Lower leg skin (tissue), 3 donors: ENCODE results near the gene CYB561D2.

Source experiments
- POLR2A ChIP-seq, 2 donors: fragments of 450-650 bp; IDR thresholded peaks; one replicate each; pipeline ENCODE4 v1.6.1; 2016 to 2017; ENCODE audit warnings: antibody characterized with exemption in 2 of 2, mild to moderate bottlenecking in 1 of 2, moderate library complexity in 1 of 2
- TF ChIP-seq, protein P1 (sequence below), 3 donors: fragments of 450-650 bp; IDR thresholded peaks; one replicate each; pipeline ENCODE4 v1.5.1; 2016; ENCODE audit warnings: antibody characterized with exemption in 3 of 3, mild to moderate bottlenecking in 3 of 3, moderate library complexity in 2 of 3

DNA sequence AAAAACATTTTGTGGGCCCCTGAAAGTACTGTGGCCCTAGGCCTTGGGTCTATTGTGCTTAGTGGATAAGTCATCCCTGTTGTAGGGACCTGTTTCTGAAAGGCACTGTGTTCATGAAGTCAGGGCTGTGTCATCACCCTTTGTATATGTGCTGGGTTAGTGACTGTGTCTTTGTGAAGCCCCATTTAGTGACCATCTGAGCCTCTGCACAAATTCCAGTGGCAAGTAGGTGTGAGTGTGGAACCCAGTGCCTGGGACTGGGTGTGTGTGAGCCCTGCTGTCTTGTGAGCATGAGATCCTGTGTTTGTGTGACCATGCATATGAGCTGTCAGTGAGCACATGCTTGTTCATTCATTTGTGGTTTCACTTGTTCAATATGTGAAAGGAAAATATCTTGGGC is 46.1 kb upstream of the CYB561D2 start:
- TF ChIP-seq, protein P1, sequence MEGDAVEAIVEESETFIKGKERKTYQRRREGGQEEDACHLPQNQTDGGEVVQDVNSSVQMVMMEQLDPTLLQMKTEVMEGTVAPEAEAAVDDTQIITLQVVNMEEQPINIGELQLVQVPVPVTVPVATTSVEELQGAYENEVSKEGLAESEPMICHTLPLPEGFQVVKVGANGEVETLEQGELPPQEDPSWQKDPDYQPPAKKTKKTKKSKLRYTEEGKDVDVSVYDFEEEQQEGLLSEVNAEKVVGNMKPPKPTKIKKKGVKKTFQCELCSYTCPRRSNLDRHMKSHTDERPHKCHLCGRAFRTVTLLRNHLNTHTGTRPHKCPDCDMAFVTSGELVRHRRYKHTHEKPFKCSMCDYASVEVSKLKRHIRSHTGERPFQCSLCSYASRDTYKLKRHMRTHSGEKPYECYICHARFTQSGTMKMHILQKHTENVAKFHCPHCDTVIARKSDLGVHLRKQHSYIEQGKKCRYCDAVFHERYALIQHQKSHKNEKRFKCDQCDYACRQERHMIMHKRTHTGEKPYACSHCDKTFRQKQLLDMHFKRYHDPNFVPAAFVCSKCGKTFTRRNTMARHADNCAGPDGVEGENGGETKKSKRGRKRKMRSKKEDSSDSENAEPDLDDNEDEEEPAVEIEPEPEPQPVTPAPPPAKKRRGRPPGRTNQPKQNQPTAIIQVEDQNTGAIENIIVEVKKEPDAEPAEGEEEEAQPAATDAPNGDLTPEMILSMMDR (IDR thresholded peaks at IDR 0.05) = no peak
- no peak for TF ChIP-seq POLR2A (IDR thresholded peaks at IDR 0.05)
